GM12874 (cell line): ENCODE data around the gene RPS4Y1.

ENCODE experiments used
- CTCF ChIP-seq: IDR thresholded peaks from 2 replicates; pipeline ENCODE4 v1.5.1; 2011; ENCODE audit warnings: low read depth, mild to moderate bottlenecking, control low read depth, low read length, moderate library complexity; ENCODE audit not compliant: insufficient read depth

RPS4Y1 gene

GRCh38 chrY:2837078-2837477 is 4.3 kb upstream of the RPS4Y1 start:
- no peak for TF ChIP-seq CTCF

- TF ChIP-seq CTCF, result no peak
Observed at GRCh38 chrY:2837932-2838331, 3.5 kb upstream of the RPS4Y1 start.

GRCh38 chrY:2846791-2847190 is 5.4 kb downstream of the RPS4Y1 start:
- TF ChIP-seq CTCF, result no peak

GRCh38 chrY:2848384-2848783 is 7.0 kb downstream of the RPS4Y1 start:
- no peak for TF ChIP-seq CTCF

GRCh38 chrY:2849368-2849767 is 8.0 kb downstream of the RPS4Y1 start:
- TF ChIP-seq CTCF, result no peak

GRCh38 chrY:2854145-2854774 is 12.9 kb downstream of the RPS4Y1 start:
- no peak for TF ChIP-seq CTCF

GRCh38 chrY:2857068-2857467 is 15.7 kb downstream of the RPS4Y1 start:
- TF ChIP-seq CTCF, result no peak
